ENCODE results near the gene TINAG.

Gene TINAG

DNA sequence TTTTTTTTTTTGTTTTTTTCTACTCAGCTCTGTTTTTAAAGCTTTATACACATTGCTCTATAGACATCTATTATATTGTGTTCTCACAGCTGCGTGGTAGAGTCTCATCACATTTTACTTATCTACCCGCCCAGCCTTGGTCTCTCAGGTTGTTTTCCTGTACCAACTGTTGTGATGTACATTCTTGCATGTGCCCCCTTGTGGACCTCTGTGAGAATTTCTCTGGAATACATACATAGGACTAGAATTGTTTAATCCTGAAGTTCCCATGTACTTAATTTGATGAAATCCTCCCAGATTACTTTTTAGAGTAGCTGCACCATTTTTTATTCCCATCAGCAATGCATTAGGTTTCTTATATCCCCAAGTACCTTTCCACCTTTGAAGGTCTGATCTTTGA lies 40.4 kb upstream of the TINAG start:
- H3K4me3 ChIP-seq (ENCODE audit: low read depth, low read length): no peak overlapping the region
- DNase-seq (ENCODE audit: low read depth): no peak
- TF ChIP-seq, protein P1, sequence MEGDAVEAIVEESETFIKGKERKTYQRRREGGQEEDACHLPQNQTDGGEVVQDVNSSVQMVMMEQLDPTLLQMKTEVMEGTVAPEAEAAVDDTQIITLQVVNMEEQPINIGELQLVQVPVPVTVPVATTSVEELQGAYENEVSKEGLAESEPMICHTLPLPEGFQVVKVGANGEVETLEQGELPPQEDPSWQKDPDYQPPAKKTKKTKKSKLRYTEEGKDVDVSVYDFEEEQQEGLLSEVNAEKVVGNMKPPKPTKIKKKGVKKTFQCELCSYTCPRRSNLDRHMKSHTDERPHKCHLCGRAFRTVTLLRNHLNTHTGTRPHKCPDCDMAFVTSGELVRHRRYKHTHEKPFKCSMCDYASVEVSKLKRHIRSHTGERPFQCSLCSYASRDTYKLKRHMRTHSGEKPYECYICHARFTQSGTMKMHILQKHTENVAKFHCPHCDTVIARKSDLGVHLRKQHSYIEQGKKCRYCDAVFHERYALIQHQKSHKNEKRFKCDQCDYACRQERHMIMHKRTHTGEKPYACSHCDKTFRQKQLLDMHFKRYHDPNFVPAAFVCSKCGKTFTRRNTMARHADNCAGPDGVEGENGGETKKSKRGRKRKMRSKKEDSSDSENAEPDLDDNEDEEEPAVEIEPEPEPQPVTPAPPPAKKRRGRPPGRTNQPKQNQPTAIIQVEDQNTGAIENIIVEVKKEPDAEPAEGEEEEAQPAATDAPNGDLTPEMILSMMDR (IDR thresholded peaks at IDR 0.05; ENCODE audit: low read depth, low read length, missing control alignments): peak; percentile 42

DNA sequence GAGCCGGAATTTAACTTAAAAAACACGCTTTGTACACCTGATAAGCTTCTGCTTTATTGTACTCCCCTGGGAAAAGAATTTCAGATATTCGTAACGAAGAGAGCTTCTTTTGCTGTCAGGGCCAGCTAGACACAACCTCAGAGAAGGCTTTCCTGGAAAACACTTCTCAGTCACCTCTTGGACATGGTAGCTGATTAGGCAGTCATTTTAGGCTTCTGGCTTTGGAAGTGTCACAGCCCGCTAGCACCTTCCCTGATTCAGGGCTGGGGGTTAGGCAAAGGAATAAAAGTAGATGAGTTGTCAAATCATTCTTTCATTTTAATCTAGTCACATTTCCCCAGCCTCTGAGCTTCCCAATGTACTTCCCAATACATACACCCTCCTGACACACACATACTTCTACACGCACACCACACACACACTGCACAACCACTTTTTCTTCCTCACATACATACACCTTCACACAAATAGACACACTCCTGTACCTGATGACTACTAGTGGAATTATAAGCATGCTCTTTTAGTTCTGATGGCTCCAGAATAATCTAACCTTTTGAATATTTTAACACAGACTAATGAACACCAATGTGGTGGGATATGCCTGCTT lies 34.9 kb upstream of the TINAG start:
- DNase-seq (ENCODE audit: low read depth): no peak
- TF ChIP-seq, protein P1 (IDR thresholded peaks at IDR 0.05; ENCODE audit: low read depth, low read length, missing control alignments): no peak
- H3K4me3 ChIP-seq (ENCODE audit: low read depth, low read length): no peak overlapping the region

DNA sequence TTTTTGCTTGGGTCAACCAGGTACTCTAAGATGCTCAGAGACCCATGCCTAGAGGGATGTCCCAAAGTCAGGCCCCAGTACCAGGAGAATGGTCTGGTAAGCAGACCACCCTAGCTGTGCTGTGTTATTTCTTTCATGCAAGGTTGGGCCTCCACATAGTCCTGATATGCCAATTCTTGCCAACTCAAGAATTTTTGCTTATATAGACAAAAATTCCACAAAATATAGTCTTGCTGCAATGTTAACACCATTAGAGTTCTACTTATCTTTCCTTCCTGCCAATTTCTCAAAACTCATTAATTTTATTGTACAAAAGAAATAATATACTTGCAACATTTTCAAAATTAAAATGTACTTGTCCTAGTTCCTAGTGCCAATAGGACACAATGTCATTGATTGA lies 33.9 kb upstream of the TINAG start:
- no peak overlapping the region for H3K4me3 ChIP-seq (ENCODE audit: low read depth, low read length)
- TF ChIP-seq, protein P1 (IDR thresholded peaks at IDR 0.05; ENCODE audit: low read depth, low read length, missing control alignments): no peak
- no peak for DNase-seq (ENCODE audit: low read depth)

DNA sequence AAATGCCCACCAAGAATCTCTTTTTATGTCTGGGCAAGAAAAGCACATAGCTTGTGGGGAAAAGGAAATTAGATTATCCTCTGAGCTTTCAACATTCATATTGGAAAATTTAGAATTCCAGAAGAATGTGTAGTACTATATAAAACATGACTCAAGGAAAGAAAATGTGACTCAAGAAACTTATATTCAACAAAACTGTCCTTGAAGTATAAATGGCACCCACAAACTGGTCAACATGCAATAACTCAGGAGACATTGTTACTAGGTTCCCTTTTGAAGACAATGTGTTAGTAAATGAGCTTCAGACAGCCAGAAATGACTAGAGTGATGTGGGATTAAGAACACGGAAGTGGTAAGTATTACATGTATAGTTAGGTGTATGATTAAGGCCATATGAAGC lies 26.1 kb upstream of the TINAG start:
- no peak overlapping the region for H3K4me3 ChIP-seq (ENCODE audit: low read depth, low read length)
- TF ChIP-seq, protein P1 (IDR thresholded peaks at IDR 0.05; ENCODE audit: low read depth, low read length, missing control alignments): no peak
- no peak for DNase-seq (ENCODE audit: low read depth)

DNA sequence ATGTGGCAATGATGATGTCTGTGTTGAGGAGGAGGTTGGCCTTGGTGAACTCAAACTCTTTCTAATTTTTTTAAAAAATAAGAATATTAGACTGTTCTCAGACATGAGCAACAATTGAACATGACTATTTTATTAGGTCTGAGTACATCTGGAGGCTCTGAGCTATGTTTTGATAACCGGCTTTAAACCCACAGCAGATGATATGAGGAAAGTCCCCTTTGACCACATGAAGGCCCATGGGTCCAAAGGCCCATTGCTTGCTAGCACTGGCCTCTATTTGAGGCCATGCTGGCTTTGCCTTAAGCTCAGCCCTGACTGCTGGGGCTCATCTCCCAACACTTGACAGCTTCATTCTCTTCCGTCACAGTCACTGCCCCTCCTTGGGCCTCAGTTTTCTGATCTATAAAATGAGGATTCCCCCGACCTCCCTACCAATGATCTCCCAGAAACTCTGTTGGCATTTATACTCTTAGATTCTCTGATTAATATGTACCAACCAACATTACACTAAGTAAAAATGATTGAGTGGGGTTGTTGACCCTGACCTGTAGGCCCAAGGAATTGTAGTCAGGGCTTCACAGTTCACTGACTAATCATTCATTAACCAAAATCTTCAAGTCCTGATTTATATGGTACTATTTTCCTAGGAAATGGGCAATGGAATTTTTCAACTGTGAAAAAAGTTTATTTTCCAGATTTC lies 23.9 kb upstream of the TINAG start:
- no peak overlapping the region for H3K4me3 ChIP-seq (ENCODE audit: low read depth, low read length)
- no peak for DNase-seq (ENCODE audit: low read depth)
- TF ChIP-seq, protein P1 (IDR thresholded peaks at IDR 0.05; ENCODE audit: low read depth, low read length, missing control alignments): no peak

DNA sequence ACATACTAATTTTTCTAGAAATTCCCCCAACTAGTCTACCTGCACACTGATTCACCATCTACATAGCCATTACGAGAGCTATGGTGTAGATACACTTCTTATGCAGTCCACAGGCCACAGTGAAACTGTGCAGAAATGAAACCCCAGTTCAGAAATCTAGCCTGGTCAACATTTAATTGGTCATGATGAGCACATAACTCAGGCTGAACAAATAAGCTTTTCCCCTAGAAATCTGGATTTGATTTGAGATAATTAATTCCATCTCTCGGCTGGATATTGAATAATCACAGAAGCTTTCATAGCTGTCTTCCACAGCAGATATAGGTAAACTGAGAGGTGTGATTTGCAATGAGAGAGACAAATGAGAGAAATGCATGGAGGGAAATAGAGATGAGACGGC lies 22.6 kb upstream of the TINAG start:
- no peak overlapping the region for H3K4me3 ChIP-seq (ENCODE audit: low read depth, low read length)
- DNase-seq (ENCODE audit: low read depth): no peak

More for the DNA sequence above, 22.6 kb upstream of the TINAG start:
- TF ChIP-seq, protein P1 (IDR thresholded peaks at IDR 0.05; ENCODE audit: low read depth, low read length, missing control alignments): no peak

All from GM12864 (cell line).